Upper lobe of left lung (tissue), 4 donors: ENCODE measurements around the gene SERP2.

Experiments used
- CTCF ChIP-seq, 6 experiments: fragments of 450-650 bp in 4 of 6; fragments of 200-600 bp in 2 of 6; sonication (generic) in 2 of 6; IDR thresholded peaks; one replicate each; pipeline ENCODE4 v1.5.1; 2016 to 2019; ENCODE audit warnings: antibody characterized with exemption in 6 of 6
- EP300 ChIP-seq, 4 donors: sonication (generic); formaldehyde crosslinking; IDR thresholded peaks; one replicate each; pipeline ENCODE4 v1.5.1; 2017; ENCODE audit warnings: antibody characterized with exemption in 4 of 4, control low read depth in 2 of 4
- POLR2A ChIP-seq, 4 donors: fragments of 450-650 bp; IDR thresholded peaks; one replicate each; pipeline ENCODE4 v1.5.1; 2016 to 2017; ENCODE audit warnings: antibody characterized with exemption in 4 of 4, mild to moderate bottlenecking in 2 of 4
- POLR2AphosphoS5 ChIP-seq, 2 donors: sonication (generic); formaldehyde crosslinking; IDR thresholded peaks; one replicate each; pipeline ENCODE4 v1.5.1; 2017; ENCODE audit warnings: antibody characterized with exemption in 2 of 2

- no peak for TF ChIP-seq CTCF (IDR thresholded peaks at IDR 0.05)
- TF ChIP-seq POLR2A (IDR thresholded peaks at IDR 0.05): no peak
- no peak for TF ChIP-seq POLR2AphosphoS5 (IDR thresholded peaks at IDR 0.05)
- TF ChIP-seq EP300 (IDR thresholded peaks at IDR 0.05): no peak
These were observed 52.1 kb downstream of the SERP2 start for GRCh38 chr13:44425815-44426078.
